DMS114 treated with DMSO at 0.1 percent for 48 hours (cell line): Measurements from ENCODE around the gene MORC2.

Source experiments
- DNase-seq: peaks from one replicate; lab custom pipeline; 2025; ENCODE audit not compliant: unreplicated experiment; lab: John Stamatoyannopoulos, UW

MORC2 gene

DNA sequence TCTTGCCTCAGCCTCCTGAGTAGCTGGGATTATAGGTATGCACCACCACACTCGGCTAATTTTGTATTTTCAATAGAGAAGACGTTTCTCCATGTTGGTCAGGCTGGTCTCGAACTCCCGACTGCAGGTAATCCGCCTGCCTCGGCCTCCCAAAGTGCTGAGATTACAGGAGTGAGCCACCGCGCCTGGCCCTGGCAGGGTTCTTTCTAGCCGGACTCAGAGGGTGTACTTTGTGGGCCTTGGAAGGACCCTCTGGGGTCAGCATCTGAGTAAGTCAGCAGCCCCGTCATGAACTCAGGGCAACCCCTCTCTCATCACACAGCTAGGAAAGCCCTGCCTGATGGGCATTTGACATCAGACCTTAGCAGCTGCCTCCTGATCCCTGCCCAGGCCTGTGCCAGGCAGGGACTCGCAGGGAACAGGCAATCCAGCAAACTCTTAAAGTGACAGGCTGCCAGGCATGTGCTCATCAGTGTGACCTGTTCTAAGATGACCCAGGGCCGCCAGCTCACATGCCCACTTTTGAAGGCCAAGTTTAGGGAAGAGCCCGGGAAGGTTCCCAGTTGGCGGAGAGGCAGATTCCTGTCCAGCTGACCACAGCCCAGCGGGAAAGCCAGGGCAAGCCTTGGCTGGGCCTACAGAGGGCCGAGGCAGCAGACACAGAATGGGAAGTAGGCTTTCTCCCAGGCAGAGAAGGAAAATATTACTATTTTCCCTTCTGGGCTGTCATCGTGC, 92.9 kb downstream of the MORC2 start:
- DNase-seq: no peak
